H1 (cell line): ENCODE data around the gene PLEK. TPM values are rescaled to one million over a fixed set of nuclear protein-coding genes. Genes with fewer than 3 reads are reported as not detected.

Experiments used
- CTCF ChIA-PET: fragments of 300-600 bp; sonication (Branson Sonifier 250); formaldehyde crosslinking; loops from one replicate; lab custom pipeline; 2021; ENCODE audit not compliant: partially characterized antibody; lab: Charles Lee
- POLR2A ChIA-PET: fragments of 300-600 bp; sonication (Branson Sonifier 250); formaldehyde crosslinking; loops from one replicate; lab custom pipeline; 2021; ENCODE audit warnings: inconsistent platforms; ENCODE audit not compliant: partially characterized antibody; lab: Charles Lee
- DNase-seq, 2 experiments: peaks; one replicate each; pipeline versions ENCODE4 v3.0.0 to v3.0.0-alpha.2; 2010 to 2022; ENCODE audit warnings: low spot score in 2 of 2, low read depth in 1 of 2, mixed read lengths in 1 of 2
- FAIRE-seq: peaks from 2 replicates; lab custom pipeline; 2011; peaks lifted over from hg19 to GRCh38; lab: Jason Lieb, UNC
- H2AFZ ChIP-seq: 2 replicates; pipeline ENCODE4 v1.8.1; 2012; ENCODE audit warnings: low read length, inconsistent platforms
- H2AK5ac ChIP-seq: 2 replicates; pipeline ENCODE4 v1.6.1; 2013; ENCODE audit warnings: low read depth, low read length
- H2BK120ac ChIP-seq: replicated peaks from 2 replicates; pipeline ENCODE3; 2013; ENCODE audit warnings: low read depth, low read length, inconsistent platforms
- H2BK12ac ChIP-seq: 2 replicates; pipeline ENCODE4 v1.6.1; 2013; ENCODE audit warnings: low read depth, low read length
- H2BK15ac ChIP-seq: 2 replicates; pipeline ENCODE4 v1.6.1; 2013; ENCODE audit warnings: low read length
- H2BK20ac ChIP-seq: 2 replicates; pipeline ENCODE4 v1.6.1; 2013; ENCODE audit warnings: low read length
- H2BK5ac ChIP-seq: 2 replicates; pipeline ENCODE4 v1.6.1; 2013; ENCODE audit warnings: low read depth, low read length
- H3K14ac ChIP-seq: 2 replicates; pipeline ENCODE4 v1.6.1; 2013; ENCODE audit warnings: inconsistent platforms; ENCODE audit not compliant: insufficient read length
- H3K18ac ChIP-seq: 2 replicates; pipeline ENCODE4 v1.6.1; 2013; ENCODE audit warnings: low read length; ENCODE audit errors: extremely low read depth
- H3K23ac ChIP-seq: 2 replicates; pipeline ENCODE4 v1.6.1; 2013; ENCODE audit warnings: inconsistent platforms; ENCODE audit not compliant: insufficient read length
- H3K23me2 ChIP-seq: 2 replicates; pipeline ENCODE4 v1.6.1; 2013; ENCODE audit warnings: low read depth, low read length
- H3K27ac ChIP-seq: 2 replicates; pipeline ENCODE4 v1.6.1; 2011; ENCODE audit warnings: low read depth, low read length, inconsistent platforms
- H3K27me3 ChIP-seq, 4 experiments: replicated peaks in 1 of 4; 1 replicate in 1 of 4; 2 replicates in 3 of 4; pipeline versions ENCODE4 v1.6.1 to v1.8.1; 2011 to 2013; ENCODE audit warnings: low read length in 3 of 4, mild to moderate bottlenecking in 3 of 4, inconsistent platforms in 2 of 4, mixed read lengths in 2 of 4, moderate library complexity in 1 of 4; ENCODE audit not compliant: control insufficient read depth in 3 of 4, insufficient read depth in 3 of 4; ENCODE audit errors: extremely low read depth in 1 of 4
- H3K36me3 ChIP-seq, 4 experiments: 2 replicates each; pipeline versions ENCODE4 v1.6.1 to v1.8.1; 2011 to 2013; ENCODE audit warnings: mild to moderate bottlenecking in 4 of 4, low read length in 3 of 4, moderate library complexity in 2 of 4, control low read depth in 1 of 4, inconsistent platforms in 1 of 4; ENCODE audit not compliant: insufficient read depth in 4 of 4, control insufficient read depth in 2 of 4
- H3K4ac ChIP-seq: replicated peaks from 2 replicates; pipeline ENCODE3; 2013; ENCODE audit warnings: low read length, low read depth, mixed read lengths, inconsistent platforms; ENCODE audit not compliant: insufficient read length
- H3K4me1 ChIP-seq, 4 experiments: replicated peaks in 1 of 4; 1 replicate in 1 of 4; 2 replicates in 3 of 4; pipeline versions ENCODE4 v1.6.1 to v1.8.1; 2011 to 2013; ENCODE audit warnings: low read length in 3 of 4, inconsistent platforms in 2 of 4, mixed read lengths in 1 of 4; ENCODE audit not compliant: insufficient read depth in 4 of 4, control insufficient read depth in 3 of 4
- H3K4me2 ChIP-seq, 2 experiments: 2 replicates each; pipeline versions ENCODE4 v1.6.1 to v1.8.1; 2011 to 2013; ENCODE audit warnings: low read depth in 2 of 2, low read length in 2 of 2, control low read depth in 1 of 2, inconsistent platforms in 1 of 2, mild to moderate bottlenecking in 1 of 2; ENCODE audit not compliant: insufficient read depth in 1 of 2
- H3K4me3 ChIP-seq, 4 experiments: fragments of 200-600, 300-600 bp in 1 of 4; sonication (generic), shearing (Covaris generic), sonication (Bioruptor Twin) in 1 of 4; 2 replicates each; pipeline versions ENCODE4 v1.5.1 to v1.8.1; 2011 to 2016; ENCODE audit warnings: low read length in 4 of 4, low read depth in 3 of 4, control low read depth in 2 of 4, inconsistent platforms in 2 of 4, mild to moderate bottlenecking in 2 of 4, mixed read lengths in 1 of 4, moderate library complexity in 1 of 4; ENCODE audit not compliant: insufficient read depth in 2 of 4; ENCODE audit errors: extremely low read depth in 1 of 4
- H3K56ac ChIP-seq: replicated peaks from 2 replicates; pipeline ENCODE3; 2013; ENCODE audit warnings: low read depth, mild to moderate bottlenecking, mixed read lengths, low read length, inconsistent platforms; ENCODE audit not compliant: insufficient read length
- H3K79me1 ChIP-seq: 2 replicates; pipeline ENCODE4 v1.6.1; 2013; ENCODE audit warnings: low read depth, low read length, control low read depth
- H3K79me2 ChIP-seq, 2 experiments: 2 replicates each; pipeline versions ENCODE4 v1.6.1 to v1.8.1; 2012 to 2013; ENCODE audit warnings: low read length in 2 of 2, mild to moderate bottlenecking in 2 of 2, inconsistent platforms in 1 of 2; ENCODE audit not compliant: insufficient read depth in 2 of 2, control insufficient read depth in 1 of 2
- H3K9ac ChIP-seq, 4 experiments: replicated peaks in 1 of 4; 1 replicate in 1 of 4; 2 replicates in 3 of 4; pipeline versions ENCODE4 v1.6.1 to v1.8.1; 2011 to 2013; ENCODE audit warnings: low read depth in 3 of 4, low read length in 3 of 4, control low read depth in 2 of 4, mild to moderate bottlenecking in 2 of 4, moderate library complexity in 2 of 4, inconsistent platforms in 1 of 4; ENCODE audit errors: extremely low read depth in 1 of 4
- H3K9me3 ChIP-seq, 2 experiments: 2 replicates each; pipeline versions ENCODE4 v1.6.1 to v1.8.1; 2012 to 2013; ENCODE audit warnings: mild to moderate bottlenecking in 2 of 2, moderate library complexity in 2 of 2, control low read depth in 1 of 2, inconsistent platforms in 1 of 2, low read depth in 1 of 2, low read length in 1 of 2, mixed read lengths in 1 of 2; ENCODE audit not compliant: insufficient read depth in 2 of 2
- H4K20me1 ChIP-seq, 2 experiments: replicated peaks in 1 of 2; 2 replicates each; pipeline versions ENCODE3 to v1.8.1; 2011 to 2013; ENCODE audit warnings: inconsistent platforms in 2 of 2, low read length in 2 of 2, mild to moderate bottlenecking in 1 of 2; ENCODE audit not compliant: insufficient read depth in 2 of 2, control insufficient read depth in 1 of 2
- H4K5ac ChIP-seq: 2 replicates; pipeline ENCODE4 v1.6.1; 2013; ENCODE audit warnings: low read length, low read depth, mixed read lengths, inconsistent platforms; ENCODE audit not compliant: insufficient read length
- H4K8ac ChIP-seq: 2 replicates; pipeline ENCODE4 v1.8.0; 2013; ENCODE audit warnings: mild to moderate bottlenecking, moderate library complexity, low read length, inconsistent platforms; ENCODE audit not compliant: insufficient read depth; ENCODE audit errors: extremely low read depth
- H4K91ac ChIP-seq: replicated peaks from 2 replicates; pipeline ENCODE3; 2013; ENCODE audit warnings: low read length, mixed read lengths, inconsistent platforms; ENCODE audit not compliant: insufficient read length
- BCL11A ChIP-seq, 2 experiments: IDR thresholded peaks; one replicate each; pipeline ENCODE4 v1.6.1; 2011; ENCODE audit warnings: low read depth in 2 of 2, low read length in 2 of 2, mild to moderate bottlenecking in 2 of 2
- CEBPB ChIP-seq: IDR thresholded peaks from 2 replicates; pipeline ENCODE4 v1.6.1; 2012; ENCODE audit warnings: low read depth, low read length
- CHD1 ChIP-seq: IDR thresholded peaks from 2 replicates; pipeline ENCODE4 v1.6.1; 2012; ENCODE audit warnings: low read depth, low read length, improper control_type of control experiment
- CTBP2 ChIP-seq: IDR thresholded peaks from 2 replicates; pipeline ENCODE4 v1.7.0; 2011; ENCODE audit warnings: borderline replicate concordance, mild to moderate bottlenecking, moderate library complexity, mixed read lengths, low read length; ENCODE audit not compliant: insufficient read depth, insufficient read length
- GTF2F1 ChIP-seq: IDR thresholded peaks from 2 replicates; pipeline ENCODE4 v1.6.1; 2012; ENCODE audit warnings: low read depth, low read length, improper control_type of control experiment, borderline replicate concordance
- JUND ChIP-seq: IDR thresholded peaks from 2 replicates; pipeline ENCODE4 v1.6.1; 2011; ENCODE audit warnings: mild to moderate bottlenecking, improper control_type of control experiment, low read length
- NRF1 ChIP-seq: IDR thresholded peaks from 2 replicates; pipeline ENCODE4 v1.6.1; 2011; ENCODE audit warnings: mild to moderate bottlenecking, low read depth, low read length, improper control_type of control experiment
- RNF2 ChIP-seq: fragments of 200-900, 300-1000 bp; sonication (generic); IDR thresholded peaks from 2 replicates; pipeline ENCODE4 v1.7.1; 2016; ENCODE audit warnings: borderline replicate concordance, low read depth, mild to moderate bottlenecking, antibody characterized with exemption, low read length; ENCODE audit not compliant: poor library complexity, severe bottlenecking; ENCODE audit errors: missing control alignments
- TAF1 ChIP-seq: IDR thresholded peaks from 2 replicates; pipeline ENCODE4 v1.6.1; 2011; ENCODE audit warnings: mild to moderate bottlenecking, low read depth, low read length
- TBP ChIP-seq: IDR thresholded peaks from 2 replicates; pipeline ENCODE4 v1.6.1; 2011; ENCODE audit warnings: low read depth, low read length, improper control_type of control experiment
- TCF12 ChIP-seq: IDR thresholded peaks from 2 replicates; pipeline ENCODE4 v1.6.1; 2011; ENCODE audit warnings: low read depth, mild to moderate bottlenecking, low read length
- USF2 ChIP-seq: IDR thresholded peaks from 2 replicates; pipeline ENCODE4 v1.6.1; 2011; ENCODE audit warnings: low read length, improper control_type of control experiment
- ZNF274 ChIP-seq: IDR thresholded peaks from 2 replicates; pipeline ENCODE4 v1.7.0; 2012; ENCODE audit warnings: low read length, borderline replicate concordance; ENCODE audit errors: extremely low read depth
- WGBS, 2 experiments: shearing (Covaris generic) in 1 of 2; methylation state at CpG; one replicate each; pipeline versions ENCODE4 v1.1.6 to v1.1.7; 2013 to 2015; ENCODE audit warnings: low lambda C conversion rate in 2 of 2, mixed read lengths in 2 of 2, inconsistent platforms in 1 of 2, low coverage in 1 of 2, missing lambda C conversion rate in 1 of 2; ENCODE audit not compliant: insufficient replicate concordance in 2 of 2, insufficient coverage in 1 of 2, insufficient read length in 1 of 2; ENCODE audit errors: extremely low coverage in 1 of 2, missing lambda C conversion rate in 1 of 2; 5-methylcytosine and 5-hydroxymethylcytosine counted together
- polyA plus RNA-seq, 7 experiments: library from polyadenylated mRNA; depleted of rRNA in 3 of 7; stranded (reverse) in 5 of 7; unstranded in 2 of 7; fragments of >200 nt in 5 of 7; fragments of 200-250 nt in 2 of 7; gene quantifications; 1 replicate in 5 of 7; 2 replicates in 1 of 7; 4 replicates in 1 of 7; pipeline versions ENCODE4 v1.2.1 to v1.2.3, GENCODE V29; 2011 to 2013; ENCODE audit warnings: missing spikeins in 2 of 7, mixed read lengths in 2 of 7
- total RNA-seq: library from RNA; stranded (reverse); fragmentation: NEBNext Ultra II Directional; extraction: Animal tissue kit (Norgen Biotek cat#: 25700); gene quantifications from 2 replicates; pipeline ENCODE4 v1.2.1, GENCODE V29; 2021

PLEK gene
- total and polyA plus RNA-seq, 2 of the 8 experiments (the other 6 are each of a cell fraction or from before 2014, with no cell fraction given) = not detected

- no peak overlapping the region for H2BK120ac ChIP-seq
- H3K56ac ChIP-seq = no peak overlapping the region
- H2AK5ac ChIP-seq = no peak overlapping the region
- H3K23ac ChIP-seq = no peak overlapping the region
- no peak overlapping the region for H4K91ac ChIP-seq
- H3K79me1 ChIP-seq = no peaks in the 10 kb centered on the region
- FAIRE-seq (no peak), DNase-seq (no peak)
- no peak overlapping the region for H4K5ac ChIP-seq
- H3K4me2 ChIP-seq = no peak overlapping the region
- H2BK12ac ChIP-seq = no peak overlapping the region
- WGBS, 2 experiments = 87% methylated on average over 7 of the region's 7 CpGs; no CpG with 5 or more reads in 1 of the 2 experiments
- H3K36me3 ChIP-seq = no peaks in the 10 kb centered on the region
- H3K9me3 ChIP-seq = no peaks in the 10 kb centered on the region
- H2BK5ac ChIP-seq = no peak overlapping the region
- no peak overlapping the region for H2AFZ ChIP-seq
- no peaks in the 10 kb centered on the region for H3K79me2 ChIP-seq
- no peak overlapping the region for H4K8ac ChIP-seq
- no peak overlapping the region for H3K14ac ChIP-seq
- H3K4ac ChIP-seq = no peak overlapping the region
- no peak overlapping the region for H2BK15ac ChIP-seq
- no peak overlapping the region for H2BK20ac ChIP-seq
- ChIA-PET POLR2A (no interaction called here), CTCF (interaction anchor here (1.0 to 1.9 kb wide), 3 partner anchors 19 to 78 kb away, joined by 3 to 16 read pairs (median 3); no protein-coding TSS in a partner anchor)
- H3K23me2 ChIP-seq = no peaks in the 10 kb centered on the region
- no peak overlapping the region for H3K9ac ChIP-seq
- H4K20me1 ChIP-seq = no peaks in the 10 kb centered on the region
- H3K27me3 ChIP-seq = peaks cover 0 to 7% (median 3%) of the 10 kb centered on the region in 4 experiments; a peak in 3 of 7 replicates
- H3K4me3 ChIP-seq = no peak overlapping the region
- H3K18ac ChIP-seq = no peak overlapping the region
- H3K27ac ChIP-seq = no peak overlapping the region
- H3K4me1 ChIP-seq = no peaks in the 10 kb centered on the region; a peak in 1 of 7 replicates
- TF ChIP-seq ZNF274 (no peak), BCL11A (IDR thresholded peaks at IDR 0.05; ENCODE audit: low read depth in 2 of 2, low read length in 2 of 2) (no peak), TBP (no peak), CEBPB (no peak), CTBP2 (no peak), GTF2F1 (no peak), NRF1 (no peak), USF2 (no peak), RNF2 (no peak), TCF12 (no peak), TAF1 (no peak), JUND (no peak), CHD1 (no peak)
Observed at GRCh38 chr2:68362749-68363148, 2.3 kb upstream of the PLEK start.
